Heart right ventricle (tissue), 16 donors: Measurements from ENCODE around the gene KIF4A. TPM values are rescaled to one million over a fixed set of nuclear protein-coding genes. Genes with fewer than 3 reads are reported as not detected.
A peak's percentile ranks its signal among the peaks of the same experiment; 100 is the strongest.
"Not testable (repeated sequence)": the region's sequence is repeated elsewhere in the genome, so short reads cannot be mapped to it uniquely, and the experiment has no call there.

Source experiments
- ATAC-seq, 8 donors: fragments of 200-7000 bp; cut with Tn5 transposase; one replicate each; pipeline ENCODE4 v1.9.1; 2020; ENCODE audit warnings: mild to moderate bottlenecking in 8 of 8, moderate library complexity in 8 of 8, moderate number of reproducible peaks in 1 of 8
- DNase-seq, 2 donors: peaks; one replicate each; pipeline ENCODE4 v3.0.0-alpha.2; 2020
- H3K27ac ChIP-seq, 10 donors: fragments of 200-600 bp; sonication (generic) in 2 of 10; one replicate each; pipeline versions ENCODE4 v1.5.0 to v1.8.0; 2020 to 2022; ENCODE audit warnings: mild to moderate bottlenecking in 3 of 10
- H3K27me3 ChIP-seq, 7 donors: fragments of 200-600 bp; one replicate each; pipeline ENCODE4 v1.8.0; 2021 to 2022; ENCODE audit warnings: mild to moderate bottlenecking in 2 of 7
- H3K36me3 ChIP-seq, 9 donors: fragments of 200-600 bp; sonication (generic) in 1 of 9; one replicate each; pipeline versions ENCODE4 v1.5.0 to v1.8.0; 2020 to 2022; ENCODE audit warnings: mild to moderate bottlenecking in 2 of 9
- H3K4me1 ChIP-seq, 9 donors: fragments of 200-600 bp; sonication (generic) in 1 of 9; one replicate each; pipeline versions ENCODE4 v1.5.0 to v1.8.0; 2020 to 2022; ENCODE audit warnings: mild to moderate bottlenecking in 4 of 9
- H3K4me3 ChIP-seq, 10 donors: fragments of 200-600 bp; sonication (generic) in 2 of 10; one replicate each; pipeline versions ENCODE4 v1.5.0 to v1.8.0; 2020 to 2022; ENCODE audit warnings: mild to moderate bottlenecking in 7 of 10, moderate library complexity in 2 of 10
- H3K9me3 ChIP-seq, 11 donors: fragments of 200-600 bp in 10 of 11; sonication (generic) in 2 of 11; one replicate each; pipeline versions ENCODE4 v1.5.0 to v1.8.0; 2013 to 2022; ENCODE audit warnings: mild to moderate bottlenecking in 2 of 11, control low read depth in 1 of 11, moderate library complexity in 1 of 11
- WGBS, 2 donors: extraction: QIAGEN DNeasy Blood & Tissue Kit; methylation state at CpG; one replicate each; pipeline ENCODE4 v1.1.7; 2013; ENCODE audit warnings: inconsistent platforms in 1 of 2; 5-methylcytosine and 5-hydroxymethylcytosine counted together
- intact Hi-C, 10 donors: fragments of 100-400 bp; cut with DNase I; formaldehyde crosslinking; loops; one replicate each; pipeline versions ENCODE4 v1.11.1 to v1.14.2; 2022
- polyA plus RNA-seq, 2 donors: library from polyadenylated mRNA; stranded (reverse); fragments of 200-250 nt; gene quantifications; one replicate each; pipeline ENCODE4 v1.2.3, GENCODE V29; 2013
- total RNA-seq, 10 donors: library from RNA; stranded (reverse); fragmentation: NEBNext Ultra II Directional in 3 of 10; extraction: Animal tissue kit (Norgen Biotek cat#: 25700) in 3 of 10; gene quantifications; one replicate each; pipeline versions ENCODE4 v1.2.1 to v1.2.4, GENCODE V29; 2021 to 2023
- TF ChIP-seq, protein P1 (sequence below), 9 donors: fragments of 200-600 bp; sonication (generic) in 2 of 9; IDR thresholded peaks; one replicate each; pipeline versions ENCODE4 v1.5.0 to v1.8.0; 2021 to 2022; ENCODE audit warnings: antibody characterized with exemption in 9 of 9, mild to moderate bottlenecking in 5 of 9, moderate library complexity in 1 of 9
- donor health status: Arrhythmogenic right ventricular cardiomyopathy.
- donor health status: ischemic (EF 13 %, LVEDD 7.1; RV severe dilation, severe dysfunction).
- donor health status: healthy with polysubstance abuse.
- donor health status: DM: no; HTN: yes; CAD: no.
- donor health status: DM: no; HTN: no; CAD: no.
- donor health status: ischemic (EF 25% LVEDD 6.9; RV normal size, moderate dysfunction).
- donor health status: ischemic (EF 25% LVEDD 5.7; RV mildly dilated, moderate dysfunction).
- donor health status: healthy.
- donor health status: DM: yes; HTN: yes; CAD: no.
- donor health status: Ischemic cardiomyopathy.
- donor health status: ischemic (EF 35%, LVEDD 5.7; RV mildly dilated, moderate dysfunction).
- donor health status: nonischemic (EF 11% LVEDD 7.7; RV severe dilation, severe dysfunction).
- donor health status: DM: yes; HTN: yes; CAD: no.
- donor health status: PGD.
- donor health status: ischemic (EF 29% LVEDD 5.4; RV normal size, mild dysfunction).
- donor health status: nonischemic (EF 23%, LVEDD 6.1; RV moderate dilation, normal function).

KIF4A gene
- total and polyA plus RNA-seq, 12 donors = 0.07 to 2.8 (median 0.24) TPM; not detected in 4

- peaks cover 0 to 8% (median 0%) of the 10 kb centered on the region in 7 donors for H3K27me3 ChIP-seq
- intact Hi-C loops = loop anchor here in 2 of 10 donors (1.0 to 5.0 kb wide), 2 partner anchors 63 to 65 kb away; no protein-coding TSS in a partner anchor
- 59 to 78% methylated on average over 4 of the region's 4 CpGs for WGBS, 2 donors
- no peaks in the 10 kb centered on the region for H3K36me3 ChIP-seq
- H3K27ac ChIP-seq = no peak within 1 kb of the TSS
- ATAC-seq = no peak
- H3K4me1 ChIP-seq = no peaks in the 10 kb centered on the region
- no peak for DNase-seq
- TF ChIP-seq, protein P1, sequence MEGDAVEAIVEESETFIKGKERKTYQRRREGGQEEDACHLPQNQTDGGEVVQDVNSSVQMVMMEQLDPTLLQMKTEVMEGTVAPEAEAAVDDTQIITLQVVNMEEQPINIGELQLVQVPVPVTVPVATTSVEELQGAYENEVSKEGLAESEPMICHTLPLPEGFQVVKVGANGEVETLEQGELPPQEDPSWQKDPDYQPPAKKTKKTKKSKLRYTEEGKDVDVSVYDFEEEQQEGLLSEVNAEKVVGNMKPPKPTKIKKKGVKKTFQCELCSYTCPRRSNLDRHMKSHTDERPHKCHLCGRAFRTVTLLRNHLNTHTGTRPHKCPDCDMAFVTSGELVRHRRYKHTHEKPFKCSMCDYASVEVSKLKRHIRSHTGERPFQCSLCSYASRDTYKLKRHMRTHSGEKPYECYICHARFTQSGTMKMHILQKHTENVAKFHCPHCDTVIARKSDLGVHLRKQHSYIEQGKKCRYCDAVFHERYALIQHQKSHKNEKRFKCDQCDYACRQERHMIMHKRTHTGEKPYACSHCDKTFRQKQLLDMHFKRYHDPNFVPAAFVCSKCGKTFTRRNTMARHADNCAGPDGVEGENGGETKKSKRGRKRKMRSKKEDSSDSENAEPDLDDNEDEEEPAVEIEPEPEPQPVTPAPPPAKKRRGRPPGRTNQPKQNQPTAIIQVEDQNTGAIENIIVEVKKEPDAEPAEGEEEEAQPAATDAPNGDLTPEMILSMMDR (IDR thresholded peaks at IDR 0.05) = no peak
- H3K4me3 ChIP-seq = no peak within 1 kb of the TSS
- no peaks in the 10 kb centered on the region for H3K9me3 ChIP-seq
Measured at GRCh38 chrX:70260104-70260503, 29.8 kb upstream of the KIF4A start, which contains the start of gene P2RY4. Gene P2RY4 (minus strand): TSS chrX:70260204. CDS start chrX:70259624, 580 bp downstream.

DNA sequence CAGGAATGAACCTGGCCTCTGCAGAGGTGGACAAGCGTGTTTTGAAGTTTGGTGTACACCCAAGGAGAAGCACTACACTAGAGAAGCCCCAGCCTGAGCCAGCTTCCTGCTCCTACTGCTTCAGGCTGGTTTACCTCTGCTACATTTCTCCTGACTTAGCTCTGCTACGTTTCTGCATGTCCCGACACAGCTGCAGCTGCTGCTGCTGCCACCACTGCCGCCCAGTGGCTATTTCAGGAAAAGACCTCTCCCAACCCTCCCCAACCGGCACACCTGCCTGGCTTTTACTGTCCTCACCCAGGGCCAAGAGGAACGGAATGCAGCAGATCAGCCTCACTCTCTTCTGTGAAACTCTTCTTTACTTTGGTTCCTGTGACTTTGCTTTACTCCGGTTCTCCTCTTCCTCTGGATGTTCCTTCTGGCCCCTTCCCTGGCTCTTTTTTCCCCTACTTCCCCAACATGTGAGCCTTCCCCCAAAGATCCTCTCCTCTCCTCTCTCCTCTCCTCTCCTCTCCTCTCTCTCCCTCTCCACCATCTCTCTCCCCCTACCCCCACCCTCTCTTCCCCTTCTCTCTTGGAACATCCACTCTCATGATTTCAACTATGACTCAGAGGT, 26.8 kb upstream of the KIF4A start:
- Histone ChIP-seq H3K4me1 (no peaks in the 10 kb centered on the region), H3K36me3 (no peaks in the 10 kb centered on the region), H3K27ac (no peak overlapping the region), H3K27me3 (peaks cover 0 to 8% (median 0%) of the 10 kb centered on the region in 7 donors), H3K4me3 (no peak overlapping the region), H3K9me3 (no peaks in the 10 kb centered on the region)
- WGBS, 2 donors = 14 to 25% methylated on average over 7 of the region's 7 CpGs
- DNase-seq (peak; percentile 5 to 14), ATAC-seq (peak in 2 of 8 donors; percentile 39 to 50)
- intact Hi-C loops = loop anchor here in 1 of 10 donors (5.0 kb wide), 1 partner anchor 66 kb away; no protein-coding TSS in a partner anchor
- TF ChIP-seq, protein P1 (IDR thresholded peaks at IDR 0.05) = peak in 7 of 9 donors; percentile 37 to 59 (median 45)

DNA sequence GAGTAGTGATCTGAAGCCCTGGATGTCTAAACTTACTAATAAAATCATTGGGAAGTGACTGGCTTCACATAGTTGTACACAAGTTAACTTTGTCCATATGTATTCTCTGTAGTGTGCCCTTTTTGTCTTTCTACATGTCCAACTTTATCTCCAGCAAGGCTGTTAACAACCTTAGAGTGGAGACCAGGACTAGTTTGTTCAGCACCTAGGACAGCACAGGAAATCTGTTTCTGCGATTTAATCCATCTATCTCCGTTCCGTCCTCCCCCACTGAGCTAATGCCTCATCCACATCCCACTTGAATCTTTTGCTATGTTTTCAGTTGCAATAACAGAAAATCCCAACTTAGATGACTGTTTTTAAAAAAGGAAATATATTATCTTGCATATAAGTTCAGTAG, 25.1 kb upstream of the KIF4A start:
- ATAC-seq = no peak
- H3K9me3 ChIP-seq = no peaks in the 10 kb centered on the region
- H3K4me3 ChIP-seq = no peak overlapping the region
- TF ChIP-seq, protein P1 (IDR thresholded peaks at IDR 0.05) = no peak
- DNase-seq = no peak
- H3K36me3 ChIP-seq = no peaks in the 10 kb centered on the region
- H3K4me1 ChIP-seq = no peaks in the 10 kb centered on the region
- peaks cover 0 to 20% (median 0%) of the 10 kb centered on the region in 7 donors for H3K27me3 ChIP-seq
- no peak overlapping the region for H3K27ac ChIP-seq
- 22 to 28% methylated on average over 3 of the region's 3 CpGs for WGBS, 2 donors
- intact Hi-C loops = loop anchor here in 1 of 10 donors (5.0 kb wide), 1 partner anchor 67 kb away; no protein-coding TSS in a partner anchor

DNA sequence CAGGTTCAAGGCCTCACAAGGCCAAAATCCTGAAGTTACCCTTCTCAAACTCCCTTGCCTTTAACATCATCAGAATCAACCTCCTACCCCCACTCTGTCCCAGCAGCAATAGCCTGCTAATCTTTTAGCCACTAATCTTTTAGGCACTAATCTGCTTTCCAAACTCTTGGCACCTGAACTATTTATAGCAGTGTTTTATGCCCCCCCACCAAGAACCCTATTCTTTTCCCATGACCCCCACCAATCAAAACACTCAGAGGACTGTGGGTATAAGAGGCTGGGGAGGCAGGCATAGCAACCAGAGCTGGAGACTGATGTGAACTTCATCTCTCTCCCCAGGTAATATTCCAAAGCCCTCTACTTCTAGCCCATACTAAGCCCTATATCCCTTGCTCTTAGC, 21.9 kb upstream of the KIF4A start, which contains the start of gene ARR3:
TSS of gene ARR3 (plus strand) at position 301 of the 400 bp plus-strand sequence. CDS start 1,052 bp downstream, outside the sequence.
- H3K4me1 ChIP-seq = no peaks in the 10 kb centered on the region
- H3K4me3 ChIP-seq = no peak within 1 kb of the TSS
- H3K9me3 ChIP-seq = no peaks in the 10 kb centered on the region
- no peak for ATAC-seq
- TF ChIP-seq, protein P1 (IDR thresholded peaks at IDR 0.05) = no peak
- peaks cover 0 to 11% (median 0%) of the 10 kb centered on the region in 7 donors for H3K27me3 ChIP-seq
- no peak for DNase-seq
- intact Hi-C loops = no loop called here
- H3K27ac ChIP-seq = no peak within 1 kb of the TSS
- no peaks in the 10 kb centered on the region for H3K36me3 ChIP-seq

DNA sequence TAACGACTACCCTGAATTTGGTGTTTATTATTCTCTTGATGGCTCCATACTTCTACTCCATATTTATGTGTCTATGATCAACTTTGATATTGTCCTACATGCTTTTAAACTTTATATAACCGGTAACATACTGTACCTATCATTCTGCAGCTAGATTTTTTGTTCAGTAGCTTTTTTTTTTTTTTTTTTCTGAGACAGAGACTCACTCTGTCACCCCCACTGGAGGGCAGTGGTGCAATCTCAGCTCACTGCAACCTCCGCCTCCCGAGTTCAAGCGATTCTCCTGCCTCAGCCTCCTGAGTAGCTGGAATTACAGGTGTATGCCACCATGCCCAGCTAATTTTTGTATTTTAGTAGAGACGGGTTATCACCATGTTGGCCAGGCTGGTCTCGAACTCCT, 15.9 kb upstream of the KIF4A start:
- H3K36me3 ChIP-seq, H3K27ac ChIP-seq, H3K9me3 ChIP-seq, DNase-seq, H3K4me3 ChIP-seq, intact Hi-C loops, H3K4me1 ChIP-seq, ATAC-seq: not testable (repeated sequence)
- WGBS, 2 donors = 79 to 83% methylated on average over 7 of the region's 7 CpGs
- H3K27me3 ChIP-seq = peaks cover 0 to 12% (median 0%) of the 10 kb centered on the region in 7 donors
